Measurements from ENCODE around the gene ZSCAN26. TPM values are rescaled to one million over a fixed set of nuclear protein-coding genes. Genes with fewer than 3 reads are reported as not detected.
A peak's percentile ranks its signal among the peaks of the same experiment; 100 is the strongest.

Gene ZSCAN26
- total and polyA plus RNA-seq, 8 donors, result 3.6 to 11.7 (median 6.6) TPM

DNA sequence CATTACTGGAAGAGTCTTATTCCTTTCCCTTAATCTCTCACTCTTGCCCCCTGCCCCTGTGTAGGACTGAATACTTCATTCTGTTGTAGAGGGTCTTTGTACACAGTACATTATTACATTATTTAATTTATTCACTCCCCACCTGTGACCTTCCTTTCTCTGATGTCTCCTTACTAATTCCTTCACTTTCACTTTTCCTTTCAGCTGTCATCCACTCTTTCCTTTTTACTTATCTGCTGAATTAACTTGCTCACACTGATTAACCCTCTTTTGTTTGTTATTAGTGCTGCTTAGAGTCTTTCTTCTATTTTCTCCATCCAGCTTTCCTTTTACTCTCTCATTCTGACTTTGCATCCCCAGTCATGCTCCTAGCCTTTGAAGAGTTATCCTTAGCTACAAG, 7.9 kb downstream of the ZSCAN26 start:
- no peaks in the 10 kb centered on the region for H3K4me1 ChIP-seq
- intact Hi-C loops (cut with DNase I), result no loop called here
- no peak for DNase-seq
- H3K27ac ChIP-seq, result no peak overlapping the region
- ATAC-seq, result no peak
- H3K27me3 ChIP-seq, result no peaks in the 10 kb centered on the region
- TF ChIP-seq, protein P1, sequence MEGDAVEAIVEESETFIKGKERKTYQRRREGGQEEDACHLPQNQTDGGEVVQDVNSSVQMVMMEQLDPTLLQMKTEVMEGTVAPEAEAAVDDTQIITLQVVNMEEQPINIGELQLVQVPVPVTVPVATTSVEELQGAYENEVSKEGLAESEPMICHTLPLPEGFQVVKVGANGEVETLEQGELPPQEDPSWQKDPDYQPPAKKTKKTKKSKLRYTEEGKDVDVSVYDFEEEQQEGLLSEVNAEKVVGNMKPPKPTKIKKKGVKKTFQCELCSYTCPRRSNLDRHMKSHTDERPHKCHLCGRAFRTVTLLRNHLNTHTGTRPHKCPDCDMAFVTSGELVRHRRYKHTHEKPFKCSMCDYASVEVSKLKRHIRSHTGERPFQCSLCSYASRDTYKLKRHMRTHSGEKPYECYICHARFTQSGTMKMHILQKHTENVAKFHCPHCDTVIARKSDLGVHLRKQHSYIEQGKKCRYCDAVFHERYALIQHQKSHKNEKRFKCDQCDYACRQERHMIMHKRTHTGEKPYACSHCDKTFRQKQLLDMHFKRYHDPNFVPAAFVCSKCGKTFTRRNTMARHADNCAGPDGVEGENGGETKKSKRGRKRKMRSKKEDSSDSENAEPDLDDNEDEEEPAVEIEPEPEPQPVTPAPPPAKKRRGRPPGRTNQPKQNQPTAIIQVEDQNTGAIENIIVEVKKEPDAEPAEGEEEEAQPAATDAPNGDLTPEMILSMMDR (IDR thresholded peaks at IDR 0.05), result no peak
- FAIRE-seq, result no peak
- H3K36me3 ChIP-seq, result peaks cover 0 to 40% (median 0%) of the 10 kb centered on the region in 3 donors
- H3K4me3 ChIP-seq, result no peak overlapping the region
- no peaks in the 10 kb centered on the region for H3K9me3 ChIP-seq

DNA sequence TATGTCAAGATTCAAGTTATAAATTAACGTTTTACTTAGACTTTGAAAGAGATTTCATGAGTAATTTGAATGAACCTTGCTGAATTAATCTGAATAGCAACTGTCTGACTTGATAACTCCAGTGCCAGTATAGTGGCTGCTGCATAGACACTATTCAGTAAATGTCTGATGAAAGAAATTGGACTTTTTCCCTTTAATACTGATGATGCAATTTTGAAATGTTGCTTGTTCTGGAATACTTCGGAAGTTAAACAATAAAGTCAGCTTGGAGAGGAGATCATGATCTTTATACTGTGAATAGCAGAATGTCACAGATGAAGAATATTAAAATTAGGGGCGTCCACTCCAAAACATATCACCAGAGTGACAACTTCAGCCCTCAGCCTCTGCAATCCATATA, 10.8 kb downstream of the ZSCAN26 start:
- Histone ChIP-seq H3K4me3 (no peak overlapping the region), H3K27ac (no peak overlapping the region), H3K36me3 (peaks cover 0 to 33% (median 0%) of the 10 kb centered on the region in 3 donors), H3K4me1 (peaks cover 0 to 2% (median 0%) of the 10 kb centered on the region in 3 donors), H3K9me3 (no peaks in the 10 kb centered on the region), H3K27me3 (no peaks in the 10 kb centered on the region)
- intact Hi-C loops (cut with DNase I), result no loop called here
- no peak for ATAC-seq
- FAIRE-seq, result no peak
- no peak for DNase-seq
- TF ChIP-seq, protein P1 (IDR thresholded peaks at IDR 0.05), result no peak
- 61 to 72% methylated on average over 3 of the region's 3 CpGs for whole genome bisulfite sequencing, 2 donors

DNA sequence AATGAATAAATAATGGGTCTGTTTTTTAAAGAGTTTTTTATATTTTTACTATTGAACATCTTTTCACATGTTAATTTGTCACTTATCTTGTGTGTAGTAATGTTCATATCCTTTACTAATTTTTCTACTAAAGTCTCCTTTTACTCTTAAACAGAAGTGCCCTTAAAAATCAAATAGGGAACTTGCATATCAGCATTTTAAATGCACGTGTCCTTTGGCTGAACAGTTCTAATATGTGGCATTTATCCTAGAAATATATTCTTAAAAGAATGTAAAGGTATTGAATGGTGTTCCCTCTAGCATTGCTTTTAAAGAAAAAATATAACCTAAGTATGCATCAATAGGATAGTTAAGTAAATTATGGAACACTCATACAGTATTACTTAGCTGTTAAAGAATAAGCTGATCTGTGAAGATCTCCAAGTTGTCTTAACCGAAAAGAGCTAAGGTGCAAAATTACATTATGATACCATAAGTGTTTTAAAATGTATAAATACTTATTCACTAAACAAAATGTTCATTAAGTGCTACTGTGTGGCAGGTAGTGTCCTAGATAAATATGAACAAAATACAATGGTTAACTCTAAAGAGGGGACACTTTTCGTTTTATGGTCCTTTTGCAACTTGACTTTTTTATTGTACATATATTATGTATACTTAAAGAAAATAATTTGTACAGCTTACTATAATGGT, 13.8 kb downstream of the ZSCAN26 start:
- Histone ChIP-seq H3K27me3 (no peaks in the 10 kb centered on the region), H3K4me1 (peaks cover 0 to 2% (median 0%) of the 10 kb centered on the region in 3 donors), H3K4me3 (peak overlapping the region in 2 of 4 donors; percentile 53 to 70), H3K36me3 (peaks cover 0 to 15% (median 0%) of the 10 kb centered on the region in 3 donors), H3K27ac (no peak overlapping the region), H3K9me3 (no peaks in the 10 kb centered on the region)
- TF ChIP-seq, protein P1 (IDR thresholded peaks at IDR 0.05), result no peak
- ATAC-seq, result no peak
- intact Hi-C loops (cut with DNase I), result no loop called here
- no peak for FAIRE-seq
- 33 to 37% methylated on average over 3 of the region's 3 CpGs for WGBS, 2 donors
- no peak for DNase-seq

DNA sequence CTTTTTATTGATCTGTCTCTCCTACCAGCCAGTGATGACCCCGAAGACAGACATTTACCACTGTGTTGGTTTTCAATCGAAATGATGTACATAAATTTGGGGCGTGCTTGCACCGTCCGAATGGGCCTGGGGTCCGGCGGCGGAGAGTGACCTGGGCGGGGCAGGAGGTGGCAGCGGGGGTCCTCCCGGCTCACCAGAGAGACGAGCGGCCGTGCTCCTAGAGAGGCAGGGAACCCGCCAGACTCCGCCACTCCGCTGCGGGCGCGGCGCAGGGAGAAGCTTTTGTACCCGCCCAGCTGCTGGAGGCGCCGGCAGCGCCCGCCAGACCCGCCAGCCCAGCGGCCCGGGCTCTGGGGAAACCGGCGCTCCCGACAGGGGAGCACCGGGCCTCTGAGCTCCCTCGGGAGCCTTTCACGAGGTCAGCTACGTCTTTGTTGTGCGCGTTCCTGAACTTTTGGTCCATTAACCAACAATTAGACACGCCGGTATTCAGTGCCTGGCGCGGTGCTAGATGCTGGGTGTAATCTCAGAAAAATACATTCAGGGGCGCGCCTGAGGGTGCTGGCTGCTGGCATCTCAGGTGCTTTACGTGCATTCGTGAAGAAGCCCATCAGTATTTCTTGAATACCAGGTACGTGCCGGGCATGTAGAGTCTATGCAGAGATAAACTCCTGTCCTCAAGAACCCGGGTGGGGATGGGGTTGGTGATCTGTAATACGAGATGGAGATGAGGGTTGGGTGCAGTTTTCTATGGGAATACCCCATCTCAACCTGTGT, 14.5 kb downstream of the ZSCAN26 start, which contains the start of gene PGBD1:
PGBD1 (plus strand) TSS at position 285 of the 777 bp plus-strand sequence. CDS start 2,242 bp downstream, outside the sequence.
- peaks cover 0 to 10% (median 0%) of the 10 kb centered on the region in 3 donors for H3K36me3 ChIP-seq
- no peak within 1 kb of the TSS for H3K27ac ChIP-seq
- ATAC-seq, result peak; percentile 93 to 99 (median 98)
- no peak for FAIRE-seq
- DNase-seq, result peak; percentile 56 to 90 (median 63)
- TF ChIP-seq, protein P1 (IDR thresholded peaks at IDR 0.05), result no peak
- peak within 1 kb of the TSS; percentile 24 to 70 (median 46) for H3K4me3 ChIP-seq
- H3K4me1 ChIP-seq, result peaks cover 0 to 2% (median 0%) of the 10 kb centered on the region in 3 donors
- no peaks in the 10 kb centered on the region for H3K27me3 ChIP-seq
- 1% methylated on average over 48 to 50 of the region's 50 CpGs for WGBS, 2 donors
- intact Hi-C loops (cut with DNase I), result no loop called here
- no peaks in the 10 kb centered on the region for H3K9me3 ChIP-seq

Measured in pancreas (tissue), 10 donors.